Measurements from ENCODE around the gene GPC5. TPM values are rescaled to one million over a fixed set of nuclear protein-coding genes. Genes with fewer than 3 reads are reported as not detected.

GPC5 gene
- total and polyA plus RNA-seq, 3 experiments from 2014 or later, result 0.08 to 0.39 (median 0.13) TPM

- Histone ChIP-seq H3K4me3 (ENCODE audit: low read length) (no peak overlapping the region), H3K36me3 (ENCODE audit: insufficient read depth, low read length) (no peaks in the 10 kb centered on the region), H3K27ac (ENCODE audit: low read depth, low read length) (no peak overlapping the region), H3K4me1 (ENCODE audit: insufficient read depth, low read length) (no peaks in the 10 kb centered on the region), H3K9me3 (ENCODE audit: low read length) (no peaks in the 10 kb centered on the region), H3K27me3 (ENCODE audit: insufficient read depth, low read length, poor library complexity, severe bottlenecking) (no peaks in the 10 kb centered on the region)
- H3K4me3 Mint-ChIP-seq, result no peak overlapping the region
- POLR2A ChIA-PET, result no interaction called here
- H3K27ac Mint-ChIP-seq, result no peak overlapping the region
- H3K27me3 Mint-ChIP-seq, result no peaks in the 10 kb centered on the region
- no peaks in the 10 kb centered on the region for H3K36me3 Mint-ChIP-seq
- no peak for DNase-seq
- H3K9me3 Mint-ChIP-seq, result peaks cover 2 to 11% (median 7%) of the 10 kb centered on the region in 5 donors
- H3K4me1 Mint-ChIP-seq, result no peaks in the 10 kb centered on the region
- CTCF ChIA-PET, result no interaction called here
Observed at GRCh38 chr13:91595677-91596076, 197.3 kb downstream of the GPC5 start.

DNA sequence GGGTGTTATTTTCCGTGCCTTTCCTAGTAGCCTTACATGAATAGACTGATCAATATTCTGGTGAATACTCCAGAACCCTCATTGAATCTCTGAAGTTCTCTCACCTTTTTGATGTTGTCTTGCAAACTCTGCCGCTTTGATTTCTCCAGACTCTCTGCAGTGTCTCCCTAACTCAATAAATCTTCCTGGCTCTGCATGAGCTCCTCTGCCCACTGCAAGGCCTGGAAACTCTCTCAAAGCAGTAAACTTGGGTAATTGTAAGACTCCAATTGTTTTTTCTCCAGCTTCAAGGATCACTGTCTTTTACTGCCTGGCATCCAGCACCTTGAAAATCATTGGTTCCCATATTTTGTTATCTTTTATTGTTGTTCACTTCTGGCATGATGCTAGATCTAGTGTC is 198.4 kb downstream of the GPC5 start:
- no peaks in the 10 kb centered on the region for H3K4me1 Mint-ChIP-seq
- CTCF ChIA-PET, result no interaction called here
- POLR2A ChIA-PET, result no interaction called here
- H3K4me3 ChIP-seq (ENCODE audit: low read length), result no peak overlapping the region
- H3K9me3 ChIP-seq (ENCODE audit: low read length), result no peaks in the 10 kb centered on the region
- no peaks in the 10 kb centered on the region for H3K27me3 ChIP-seq (ENCODE audit: insufficient read depth, low read length, poor library complexity, severe bottlenecking)
- H3K9me3 Mint-ChIP-seq, result peaks cover 0 to 9% (median 5%) of the 10 kb centered on the region in 5 donors
- no peaks in the 10 kb centered on the region for H3K27me3 Mint-ChIP-seq
- no peak for DNase-seq
- no peaks in the 10 kb centered on the region for H3K36me3 Mint-ChIP-seq
- H3K27ac Mint-ChIP-seq, result no peak overlapping the region
- no peaks in the 10 kb centered on the region for H3K36me3 ChIP-seq (ENCODE audit: insufficient read depth, low read length)
- no peak overlapping the region for H3K27ac ChIP-seq (ENCODE audit: low read depth, low read length)
- H3K4me3 Mint-ChIP-seq, result no peak overlapping the region
- H3K4me1 ChIP-seq (ENCODE audit: insufficient read depth, low read length), result no peaks in the 10 kb centered on the region

- Histone ChIP-seq H3K27me3 (ENCODE audit: insufficient read depth, low read length, poor library complexity, severe bottlenecking) (no peaks in the 10 kb centered on the region), H3K27ac (ENCODE audit: low read depth, low read length) (no peak overlapping the region), H3K4me3 (ENCODE audit: low read length) (no peak overlapping the region), H3K4me1 (ENCODE audit: insufficient read depth, low read length) (no peaks in the 10 kb centered on the region), H3K36me3 (ENCODE audit: insufficient read depth, low read length) (no peaks in the 10 kb centered on the region), H3K9me3 (ENCODE audit: low read length) (no peaks in the 10 kb centered on the region)
- ChIA-PET CTCF (no interaction called here), POLR2A (no interaction called here)
- Mint-ChIP-seq H3K27me3 (no peaks in the 10 kb centered on the region), H3K4me3 (no peak overlapping the region), H3K4me1 (no peaks in the 10 kb centered on the region), H3K36me3 (no peaks in the 10 kb centered on the region), H3K9me3 (peaks cover 0 to 9% (median 4%) of the 10 kb centered on the region in 5 donors), H3K27ac (no peak overlapping the region)
- DNase-seq, result no peak
Observed at GRCh38 chr13:91598655-91599054, 200.2 kb downstream of the GPC5 start.

DNA sequence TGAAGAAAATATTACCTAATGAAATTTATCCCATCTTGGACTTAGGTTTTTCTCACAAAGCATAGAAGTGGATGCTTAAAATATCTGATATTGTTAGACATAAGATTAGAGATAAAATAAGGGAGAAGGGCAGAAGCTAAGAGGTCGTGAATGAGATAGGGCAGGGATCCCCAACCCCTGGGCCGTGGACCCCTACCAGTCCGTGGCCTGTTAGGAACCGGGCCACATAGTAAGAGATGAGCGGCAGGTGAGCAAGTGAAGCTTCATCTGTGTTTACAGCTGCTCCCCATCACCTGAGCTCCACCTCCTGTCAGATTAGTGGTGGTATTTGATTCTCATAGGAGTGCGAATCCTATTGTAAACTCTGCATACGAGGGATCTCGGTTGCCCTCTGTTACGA is 202.9 kb downstream of the GPC5 start:
- POLR2A ChIA-PET, result no interaction called here
- DNase-seq, result no peak

DNA sequence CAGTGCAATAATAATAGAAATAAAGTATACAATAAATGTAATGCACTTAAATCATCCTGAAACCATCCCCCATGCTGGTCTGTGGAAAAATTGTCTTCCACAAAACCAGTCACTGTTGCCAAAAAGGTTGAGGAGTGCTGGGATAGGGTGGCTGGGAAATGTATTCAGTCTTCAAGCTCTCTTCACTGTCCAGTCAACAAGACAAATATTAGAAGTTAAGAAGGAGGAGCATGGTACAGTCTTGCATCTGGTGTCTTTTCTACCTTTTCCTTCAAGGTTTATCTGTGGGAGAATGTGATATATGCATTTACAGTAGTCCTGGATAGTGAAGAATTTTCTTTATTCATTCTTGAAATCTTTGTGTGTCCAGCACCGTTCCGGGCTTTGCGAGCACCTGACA is 203.4 kb downstream of the GPC5 start:
- Histone ChIP-seq H3K36me3 (ENCODE audit: insufficient read depth, low read length) (no peaks in the 10 kb centered on the region), H3K4me1 (ENCODE audit: insufficient read depth, low read length) (no peaks in the 10 kb centered on the region), H3K27ac (ENCODE audit: low read depth, low read length) (no peak overlapping the region), H3K27me3 (ENCODE audit: insufficient read depth, low read length, poor library complexity, severe bottlenecking) (no peaks in the 10 kb centered on the region), H3K9me3 (ENCODE audit: low read length) (no peaks in the 10 kb centered on the region), H3K4me3 (ENCODE audit: low read length) (no peak overlapping the region)
- Mint-ChIP-seq H3K4me1 (no peaks in the 10 kb centered on the region), H3K27me3 (no peaks in the 10 kb centered on the region), H3K27ac (no peak overlapping the region), H3K9me3 (peaks cover 0 to 9% (median under 1%) of the 10 kb centered on the region in 5 donors), H3K4me3 (no peak overlapping the region), H3K36me3 (no peaks in the 10 kb centered on the region)
- ChIA-PET POLR2A (no interaction called here), CTCF (no interaction called here)
- no peak for DNase-seq

More for the DNA sequence above, 202.9 kb downstream of the GPC5 start:
- Mint-ChIP-seq H3K27me3 (no peaks in the 10 kb centered on the region), H3K27ac (no peak overlapping the region), H3K9me3 (peaks cover 0 to 9% (median 3%) of the 10 kb centered on the region in 5 donors), H3K4me3 (no peak overlapping the region), H3K4me1 (no peaks in the 10 kb centered on the region), H3K36me3 (no peaks in the 10 kb centered on the region)
- no peaks in the 10 kb centered on the region for H3K36me3 ChIP-seq (ENCODE audit: insufficient read depth, low read length)
- H3K9me3 ChIP-seq (ENCODE audit: low read length), result no peaks in the 10 kb centered on the region
- H3K4me3 ChIP-seq (ENCODE audit: low read length), result no peak overlapping the region
- no peaks in the 10 kb centered on the region for H3K27me3 ChIP-seq (ENCODE audit: insufficient read depth, low read length, poor library complexity, severe bottlenecking)
- CTCF ChIA-PET, result no interaction called here
- H3K27ac ChIP-seq (ENCODE audit: low read depth, low read length), result no peak overlapping the region
- H3K4me1 ChIP-seq (ENCODE audit: insufficient read depth, low read length), result no peaks in the 10 kb centered on the region

- peaks cover 0 to 3% (median 0%) of the 10 kb centered on the region in 3 donors for H3K36me3 Mint-ChIP-seq
- H3K4me1 ChIP-seq (ENCODE audit: insufficient read depth, low read length), result no peaks in the 10 kb centered on the region
- H3K27me3 ChIP-seq (ENCODE audit: insufficient read depth, low read length, poor library complexity, severe bottlenecking), result no peaks in the 10 kb centered on the region
- ChIA-PET CTCF (interaction anchor here (1.5 kb wide), 1 partner anchor 25 kb away, joined by 3 read pairs; no protein-coding TSS in a partner anchor), POLR2A (no interaction called here)
- no peaks in the 10 kb centered on the region for H3K27me3 Mint-ChIP-seq
- H3K4me3 Mint-ChIP-seq, result no peak overlapping the region
- H3K36me3 ChIP-seq (ENCODE audit: insufficient read depth, low read length), result no peaks in the 10 kb centered on the region
- no peak overlapping the region for H3K27ac ChIP-seq (ENCODE audit: low read depth, low read length)
- H3K27ac Mint-ChIP-seq, result no peak overlapping the region
- no peak overlapping the region for H3K4me3 ChIP-seq (ENCODE audit: low read length)
- peaks cover 4 to 12% (median 6%) of the 10 kb centered on the region in 5 donors for H3K9me3 Mint-ChIP-seq
- DNase-seq, result no peak
- H3K9me3 ChIP-seq (ENCODE audit: low read length), result no peaks in the 10 kb centered on the region
- H3K4me1 Mint-ChIP-seq, result no peaks in the 10 kb centered on the region
Observed at GRCh38 chr13:91609353-91609752, 210.9 kb downstream of the GPC5 start.

GRCh38 chr13:91618315-91618714 is 219.9 kb downstream of the GPC5 start:
- Histone ChIP-seq H3K9me3 (ENCODE audit: low read length) (no peaks in the 10 kb centered on the region), H3K27me3 (ENCODE audit: insufficient read depth, low read length, poor library complexity, severe bottlenecking) (no peaks in the 10 kb centered on the region), H3K4me1 (ENCODE audit: insufficient read depth, low read length) (no peaks in the 10 kb centered on the region), H3K4me3 (ENCODE audit: low read length) (no peak overlapping the region), H3K27ac (ENCODE audit: low read depth, low read length) (no peak overlapping the region), H3K36me3 (ENCODE audit: insufficient read depth, low read length) (no peaks in the 10 kb centered on the region)
- Mint-ChIP-seq H3K4me3 (no peak overlapping the region), H3K9me3 (peaks cover 0 to 11% (median 5%) of the 10 kb centered on the region in 5 donors), H3K4me1 (no peaks in the 10 kb centered on the region), H3K36me3 (no peaks in the 10 kb centered on the region), H3K27me3 (peaks cover 0 to 2% of the 10 kb centered on the region in 2 donors), H3K27ac (no peak overlapping the region)
- DNase-seq, result no peak
- ChIA-PET POLR2A (no interaction called here), CTCF (no interaction called here)

DNA sequence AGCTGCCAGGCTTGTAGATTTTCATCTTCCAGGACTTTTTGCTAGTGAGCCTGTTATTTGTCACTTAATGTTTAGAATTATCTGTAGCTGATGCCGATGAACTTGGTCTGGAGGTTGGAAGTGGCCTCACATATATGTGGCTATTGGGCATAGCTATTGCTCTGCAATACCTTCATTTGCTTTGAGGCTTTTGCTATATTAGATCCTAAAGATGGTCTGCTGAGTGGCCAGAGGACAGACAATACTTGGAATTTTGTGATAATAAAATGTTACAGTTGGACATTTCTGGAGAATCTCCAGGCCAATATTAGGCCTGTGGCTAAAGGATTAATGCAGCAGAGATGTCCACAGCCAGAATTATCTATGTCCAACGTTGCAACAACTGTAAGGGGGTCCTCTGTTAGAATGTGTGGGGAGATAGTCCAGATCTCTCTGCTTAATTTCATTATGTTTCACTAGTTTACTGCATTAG is 222.3 kb downstream of the GPC5 start:
- ChIA-PET POLR2A (no interaction called here), CTCF (no interaction called here)
- Mint-ChIP-seq H3K27ac (no peak overlapping the region), H3K4me1 (no peaks in the 10 kb centered on the region), H3K36me3 (no peaks in the 10 kb centered on the region), H3K9me3 (peaks cover 0 to 10% (median 5%) of the 10 kb centered on the region in 5 donors), H3K4me3 (no peak overlapping the region), H3K27me3 (peaks cover 0 to 2% of the 10 kb centered on the region in 2 donors)
- H3K27ac ChIP-seq (ENCODE audit: low read depth, low read length), result no peak overlapping the region
- H3K9me3 ChIP-seq (ENCODE audit: low read length), result no peaks in the 10 kb centered on the region
- no peaks in the 10 kb centered on the region for H3K4me1 ChIP-seq (ENCODE audit: insufficient read depth, low read length)
- H3K36me3 ChIP-seq (ENCODE audit: insufficient read depth, low read length), result no peaks in the 10 kb centered on the region
- no peaks in the 10 kb centered on the region for H3K27me3 ChIP-seq (ENCODE audit: insufficient read depth, low read length, poor library complexity, severe bottlenecking)
- no peak overlapping the region for H3K4me3 ChIP-seq (ENCODE audit: low read length)
- no peak for DNase-seq

DNA sequence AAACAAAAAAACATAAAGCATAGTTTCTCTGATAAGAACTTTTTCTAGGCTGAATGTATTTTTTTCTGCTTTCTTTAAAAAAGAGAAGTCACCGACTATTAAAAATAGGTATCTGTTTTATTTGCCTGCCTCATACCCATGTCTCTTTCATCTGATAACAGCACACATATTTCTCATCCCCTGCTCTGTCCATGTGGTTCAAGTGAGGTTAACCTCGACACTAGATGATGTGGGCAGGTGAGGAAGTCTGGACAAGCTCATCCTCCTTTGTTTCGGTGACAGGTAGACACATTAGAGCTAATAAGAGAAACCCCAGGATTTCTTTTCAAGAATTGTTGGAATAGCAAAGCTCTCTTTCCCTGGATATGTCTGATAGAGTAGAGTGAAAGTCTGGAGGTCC is 222.7 kb downstream of the GPC5 start:
- Histone ChIP-seq H3K4me1 (ENCODE audit: insufficient read depth, low read length) (no peaks in the 10 kb centered on the region), H3K9me3 (ENCODE audit: low read length) (no peaks in the 10 kb centered on the region), H3K27ac (ENCODE audit: low read depth, low read length) (no peak overlapping the region), H3K4me3 (ENCODE audit: low read length) (no peak overlapping the region), H3K36me3 (ENCODE audit: insufficient read depth, low read length) (no peaks in the 10 kb centered on the region), H3K27me3 (ENCODE audit: insufficient read depth, low read length, poor library complexity, severe bottlenecking) (no peaks in the 10 kb centered on the region)
- Mint-ChIP-seq H3K4me1 (no peaks in the 10 kb centered on the region), H3K27me3 (peaks cover 0 to 2% of the 10 kb centered on the region in 2 donors), H3K9me3 (peaks cover 0 to 10% (median 5%) of the 10 kb centered on the region in 5 donors), H3K4me3 (no peak overlapping the region), H3K36me3 (no peaks in the 10 kb centered on the region), H3K27ac (no peak overlapping the region)
- DNase-seq, result no peak
- ChIA-PET CTCF (no interaction called here), POLR2A (no interaction called here)
